Skeletal muscle satellite cell (primary cell): ENCODE data around the gene LMF1.

Experiments
- H3K27me3 ChIP-seq: 2 replicates; pipeline ENCODE4 v1.7.0; 2013; ENCODE audit warnings: low read length; ENCODE audit not compliant: control insufficient read depth, insufficient read depth
- H3K36me3 ChIP-seq: 2 replicates; pipeline ENCODE4 v1.7.0; 2013; ENCODE audit warnings: mild to moderate bottlenecking, control low read depth, low read length; ENCODE audit not compliant: insufficient read depth
- H3K4me1 ChIP-seq: 2 replicates; pipeline ENCODE4 v1.7.0; 2013; ENCODE audit warnings: low read length; ENCODE audit not compliant: control insufficient read depth, insufficient read depth
- H3K4me2 ChIP-seq: 2 replicates; pipeline ENCODE4 v1.7.0; 2013; ENCODE audit warnings: mild to moderate bottlenecking, low read length
- H3K4me3 ChIP-seq: 2 replicates; pipeline ENCODE4 v1.7.0; 2013; ENCODE audit warnings: low read length
- H3K9ac ChIP-seq: 2 replicates; pipeline ENCODE4 v1.7.0; 2013; ENCODE audit warnings: mild to moderate bottlenecking, low read depth, low read length, moderate library complexity
- H3K9me3 ChIP-seq: replicated peaks from 2 replicates; pipeline ENCODE4 v1.7.0; 2013; ENCODE audit warnings: mild to moderate bottlenecking, control low read depth, low read length

LMF1 gene

GRCh38 chr16:999677-1000076 lies 28.9 kb upstream of the LMF1 start:
- Histone ChIP-seq H3K4me2 (no peak overlapping the region), H3K4me1 (peaks cover 32% of the 10 kb centered on the region), H3K9me3 (peaks cover 14% of the 10 kb centered on the region), H3K27me3 (peaks cover 34% of the 10 kb centered on the region), H3K36me3 (no peaks in the 10 kb centered on the region), H3K9ac (no peak overlapping the region), H3K4me3 (no peak overlapping the region)

GRCh38 chr16:998615-999014 lies 27.8 kb upstream of the LMF1 start:
- Histone ChIP-seq H3K36me3 (no peaks in the 10 kb centered on the region), H3K4me2 (no peak overlapping the region), H3K9me3 (peaks cover 17% of the 10 kb centered on the region), H3K27me3 (peaks cover 34% of the 10 kb centered on the region), H3K4me1 (peaks cover 24% of the 10 kb centered on the region), H3K4me3 (no peak overlapping the region), H3K9ac (no peak overlapping the region)

DNA sequence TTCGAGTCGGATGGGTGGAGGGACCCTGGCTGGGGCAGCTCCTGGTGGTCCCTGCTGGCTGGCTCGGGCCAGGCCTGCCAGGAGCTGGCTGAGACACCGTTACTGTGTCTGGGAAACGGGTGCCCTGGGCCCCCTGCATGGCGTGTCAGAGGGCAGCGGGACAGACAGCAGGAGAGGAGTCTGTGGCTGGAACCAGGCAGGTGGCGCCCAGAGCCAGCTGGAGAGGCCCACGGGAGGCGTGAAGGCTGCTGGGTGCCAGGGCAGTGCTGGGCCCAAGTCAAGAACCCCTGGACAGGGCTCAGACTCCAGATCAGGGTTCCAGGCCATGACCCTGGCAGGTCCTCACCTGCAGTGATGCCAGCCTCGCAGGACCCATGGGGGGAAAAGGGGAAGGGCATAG lies 27.4 kb upstream of the LMF1 start:
- Histone ChIP-seq H3K9ac (no peak overlapping the region), H3K4me1 (peaks cover 20% of the 10 kb centered on the region), H3K36me3 (no peaks in the 10 kb centered on the region), H3K9me3 (peaks cover 17% of the 10 kb centered on the region), H3K4me2 (peak overlapping the region; percentile 66), H3K4me3 (no peak overlapping the region), H3K27me3 (peaks cover 34% of the 10 kb centered on the region)

DNA sequence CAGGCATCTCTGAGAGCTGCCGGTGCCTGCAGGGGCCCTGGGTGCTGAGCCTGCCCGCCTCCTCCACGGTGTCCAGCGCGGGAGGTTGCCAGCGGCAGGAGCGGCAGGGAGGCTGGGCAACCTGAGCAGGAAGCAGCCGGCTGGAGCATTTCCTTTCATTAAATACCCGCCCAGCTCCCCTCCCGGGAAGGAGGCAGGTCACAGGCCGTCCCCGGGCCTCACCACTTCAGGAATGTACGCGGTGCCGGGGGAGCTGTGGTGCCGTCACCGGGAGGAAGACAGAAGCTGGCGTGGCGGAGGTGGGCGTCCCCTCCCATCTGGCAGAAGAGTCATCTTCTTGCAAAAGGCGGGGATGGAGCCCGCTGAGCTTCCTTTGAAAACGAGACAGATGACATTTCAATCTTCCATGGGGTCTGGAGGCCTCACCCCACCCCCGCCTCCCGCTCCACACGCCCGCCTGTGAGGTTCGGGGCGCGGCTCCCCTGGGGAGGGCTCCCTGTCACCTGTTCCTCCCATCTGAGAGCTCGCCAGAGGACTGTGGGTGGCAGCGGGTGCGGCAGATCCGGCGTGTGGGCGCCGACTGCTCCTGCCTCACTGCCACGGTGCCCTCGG lies 26.8 kb upstream of the LMF1 start:
- Histone ChIP-seq H3K4me3 (peak overlapping the region; percentile 49), H3K27me3 (peaks cover 34% of the 10 kb centered on the region), H3K4me2 (peak overlapping the region; percentile 66), H3K4me1 (peaks cover 14% of the 10 kb centered on the region), H3K36me3 (no peaks in the 10 kb centered on the region), H3K9me3 (peaks cover 17% of the 10 kb centered on the region), H3K9ac (no peak overlapping the region)

- Histone ChIP-seq H3K36me3 (no peaks in the 10 kb centered on the region), H3K4me1 (peaks cover 11% of the 10 kb centered on the region), H3K9me3 (peaks cover 17% of the 10 kb centered on the region), H3K4me3 (no peak overlapping the region), H3K27me3 (peaks cover 31% of the 10 kb centered on the region), H3K4me2 (no peak overlapping the region), H3K9ac (no peak overlapping the region)
Measured at GRCh38 chr16:996681-997080, 25.9 kb upstream of the LMF1 start.

DNA sequence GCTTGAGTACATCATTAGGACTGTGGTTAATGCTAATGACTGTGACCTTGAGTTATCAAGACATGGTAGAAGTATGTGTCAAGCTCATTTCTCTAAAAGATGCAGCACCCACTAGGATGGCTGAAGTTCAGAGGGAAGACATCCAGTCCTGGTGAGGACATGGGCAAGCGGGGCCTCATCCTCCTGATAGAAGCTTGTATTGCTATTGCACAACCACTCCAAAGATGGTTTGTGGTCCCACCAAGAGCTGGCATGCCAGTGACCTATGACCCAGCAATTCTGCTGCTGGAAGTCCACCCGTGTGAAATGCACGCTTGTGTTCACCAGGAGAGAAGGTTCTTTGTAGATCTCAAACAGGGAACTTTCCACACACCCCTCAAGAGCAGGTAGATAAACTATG lies 25.0 kb upstream of the LMF1 start:
- Histone ChIP-seq H3K4me2 (no peak overlapping the region), H3K4me3 (no peak overlapping the region), H3K36me3 (no peaks in the 10 kb centered on the region), H3K4me1 (peaks cover 14% of the 10 kb centered on the region), H3K27me3 (peaks cover 30% of the 10 kb centered on the region), H3K9ac (no peak overlapping the region), H3K9me3 (peaks cover 17% of the 10 kb centered on the region)

GRCh38 chr16:995087-995486 lies 24.3 kb upstream of the LMF1 start:
- no peak overlapping the region for H3K4me3 ChIP-seq
- H3K36me3 ChIP-seq, result no peaks in the 10 kb centered on the region
- H3K4me2 ChIP-seq, result no peak overlapping the region
- peaks cover 14% of the 10 kb centered on the region for H3K4me1 ChIP-seq
- peaks cover 17% of the 10 kb centered on the region for H3K9me3 ChIP-seq
- no peak overlapping the region for H3K9ac ChIP-seq
- peaks cover 36% of the 10 kb centered on the region for H3K27me3 ChIP-seq

GRCh38 chr16:993731-994130 lies 22.9 kb upstream of the LMF1 start:
- Histone ChIP-seq H3K9me3 (peaks cover 17% of the 10 kb centered on the region), H3K36me3 (no peaks in the 10 kb centered on the region), H3K9ac (no peak overlapping the region), H3K4me2 (no peak overlapping the region), H3K27me3 (peaks cover 43% of the 10 kb centered on the region), H3K4me3 (no peak overlapping the region), H3K4me1 (peaks cover 16% of the 10 kb centered on the region)

DNA sequence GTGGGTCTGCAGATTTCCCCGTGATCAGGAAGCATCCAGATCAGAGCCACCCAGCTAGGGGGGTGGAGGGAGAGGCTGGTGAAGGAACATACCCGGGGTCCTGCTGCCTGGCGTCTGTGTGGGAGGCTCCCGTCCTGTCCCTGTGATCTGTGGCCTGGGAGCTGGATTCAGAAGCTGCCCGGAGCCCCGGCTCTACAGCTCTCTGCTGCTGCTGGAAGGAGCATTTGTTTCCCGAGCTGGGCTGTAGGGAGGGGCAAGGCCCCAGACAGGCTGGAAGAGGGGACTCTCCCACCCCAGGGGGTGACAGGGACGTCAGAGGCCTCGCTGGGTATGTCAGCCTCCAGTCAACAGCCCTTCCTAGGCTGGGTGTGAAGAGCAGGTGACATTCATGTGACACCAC lies 21.0 kb upstream of the LMF1 start:
- Histone ChIP-seq H3K4me1 (peaks cover 8% of the 10 kb centered on the region), H3K27me3 (peaks cover 58% of the 10 kb centered on the region)

DNA sequence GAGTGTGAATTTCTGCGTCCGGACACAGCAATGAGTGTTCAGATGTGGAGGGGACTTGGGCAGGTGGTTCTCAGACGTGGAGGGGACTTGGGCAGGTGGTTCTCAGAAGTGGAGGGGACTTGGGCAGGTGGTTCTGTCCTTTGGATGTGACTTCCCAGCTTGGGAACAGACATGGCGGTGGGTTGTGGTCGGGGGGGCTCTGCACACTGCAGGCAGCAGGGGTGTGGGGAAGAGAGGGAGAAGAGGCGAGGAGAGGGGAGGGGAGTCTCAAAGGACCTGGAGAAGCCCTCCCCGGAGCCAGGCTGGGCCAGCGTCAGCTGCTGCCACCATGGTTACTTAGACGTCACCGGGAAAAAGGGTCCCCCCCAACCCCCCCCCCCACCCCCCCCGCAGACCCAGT lies 20.6 kb upstream of the LMF1 start:
- peaks cover 17% of the 10 kb centered on the region for H3K9me3 ChIP-seq
- H3K27me3 ChIP-seq, result peaks cover 58% of the 10 kb centered on the region
- H3K9ac ChIP-seq, result no peak overlapping the region
- no peak overlapping the region for H3K4me3 ChIP-seq
- peak overlapping the region; percentile 47 for H3K4me2 ChIP-seq
- H3K36me3 ChIP-seq, result no peaks in the 10 kb centered on the region
- H3K4me1 ChIP-seq, result peaks cover 8% of the 10 kb centered on the region

More for the DNA sequence above, 21.0 kb upstream of the LMF1 start:
- no peak overlapping the region for H3K4me3 ChIP-seq
- no peak overlapping the region for H3K9ac ChIP-seq
- no peak overlapping the region for H3K4me2 ChIP-seq
- H3K36me3 ChIP-seq, result no peaks in the 10 kb centered on the region
- H3K9me3 ChIP-seq, result peaks cover 17% of the 10 kb centered on the region

DNA sequence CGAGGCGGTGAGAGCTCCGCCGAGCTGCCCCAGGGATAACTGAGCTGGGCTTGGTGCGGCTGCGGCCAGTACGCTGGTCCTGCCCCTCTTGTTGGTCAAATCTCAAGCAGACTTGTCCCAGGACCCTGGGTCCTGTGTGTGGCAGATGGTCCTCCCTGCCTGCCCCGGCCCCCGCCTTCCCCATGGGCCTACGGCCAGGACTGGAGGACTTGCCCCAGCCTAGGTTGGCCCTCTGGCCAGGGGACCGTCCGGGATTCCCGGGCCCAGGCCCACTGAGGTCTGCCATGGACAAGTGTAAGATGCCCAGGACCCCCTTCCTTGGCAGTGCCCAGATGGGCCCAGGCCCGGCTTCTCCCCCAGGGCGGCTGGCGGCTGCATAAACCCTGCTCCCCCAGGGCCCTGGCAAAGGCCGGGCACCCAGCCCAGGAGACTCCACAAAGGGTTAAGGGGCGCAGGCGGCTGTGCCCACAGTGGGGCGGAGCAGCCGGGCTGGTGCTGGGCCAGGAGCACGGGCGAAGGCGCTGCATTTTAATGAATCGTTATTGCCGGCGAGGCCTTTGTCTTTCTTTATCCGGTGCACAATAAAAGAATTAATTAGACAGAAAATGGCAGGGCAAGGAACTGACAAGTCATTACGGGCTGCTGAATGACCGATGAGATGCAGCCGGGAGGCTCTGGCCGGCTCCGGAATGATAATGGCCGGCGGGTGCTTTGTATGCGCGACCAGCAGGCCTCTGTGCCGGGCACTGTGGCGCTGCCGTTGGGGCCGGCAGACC lies 19.9 kb upstream of the LMF1 start:
- peak overlapping the region; percentile 47 for H3K4me2 ChIP-seq
- no peak overlapping the region for H3K9ac ChIP-seq
- no peaks in the 10 kb centered on the region for H3K36me3 ChIP-seq
- no peak overlapping the region for H3K4me3 ChIP-seq
- peaks cover 65% of the 10 kb centered on the region for H3K27me3 ChIP-seq
- peaks cover 8% of the 10 kb centered on the region for H3K4me1 ChIP-seq
- peaks cover 14% of the 10 kb centered on the region for H3K9me3 ChIP-seq

DNA sequence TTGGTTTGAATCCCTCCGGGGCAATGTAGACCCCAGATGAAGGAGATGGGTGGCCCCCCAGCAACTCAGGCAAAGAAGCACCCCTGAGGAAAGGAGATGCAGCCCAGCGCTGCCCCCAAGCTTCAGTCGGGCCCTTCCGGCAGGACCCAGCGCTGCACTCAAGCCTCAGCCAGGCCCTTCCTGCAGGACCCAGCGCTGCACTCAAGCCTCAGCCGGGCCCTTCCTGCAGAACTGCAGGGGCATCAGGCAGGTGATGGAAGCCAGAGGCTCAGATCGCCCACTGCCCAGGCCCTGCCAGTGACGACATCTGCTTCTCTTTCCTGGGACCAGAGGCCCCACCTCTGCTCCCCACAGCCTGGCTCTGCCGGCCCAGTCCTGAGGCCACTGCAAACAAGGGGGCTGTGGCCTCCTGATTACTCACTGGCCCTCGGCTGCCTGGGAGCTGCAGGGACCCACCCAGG lies 18.6 kb upstream of the LMF1 start:
- no peak overlapping the region for H3K9ac ChIP-seq
- H3K36me3 ChIP-seq, result no peaks in the 10 kb centered on the region
- H3K4me3 ChIP-seq, result no peak overlapping the region
- H3K27me3 ChIP-seq, result peaks cover 70% of the 10 kb centered on the region
- H3K4me2 ChIP-seq, result no peak overlapping the region
- H3K4me1 ChIP-seq, result peaks cover 8% of the 10 kb centered on the region
- H3K9me3 ChIP-seq, result peaks cover under 1% of the 10 kb centered on the region
